Cortex of kidney (tissue), 1 donor: Measurements from ENCODE around the gene SLCO2A1.

Experiments used
- DNase-seq: peaks from one replicate; lab custom pipeline; 2025; lab: John Stamatoyannopoulos, UW

Gene SLCO2A1

GRCh38 chr3:133980550-133980949 is 49.2 kb downstream of the SLCO2A1 start:
- no peak for DNase-seq

- DNase-seq = no peak
Measured at GRCh38 chr3:133980035-133980434, 49.7 kb downstream of the SLCO2A1 start.

- DNase-seq = no peak
Measured at GRCh38 chr3:133979553-133979952, 50.2 kb downstream of the SLCO2A1 start.

- no peak for DNase-seq
Measured at GRCh38 chr3:133977568-133977967, 52.2 kb downstream of the SLCO2A1 start.

- DNase-seq = no peak
Measured at GRCh38 chr3:133973249-133973980, 56.3 kb downstream of the SLCO2A1 start.

GRCh38 chr3:133972156-133972555 is 57.6 kb downstream of the SLCO2A1 start:
- DNase-seq = no peak

GRCh38 chr3:133970916-133971315 is 58.8 kb downstream of the SLCO2A1 start:
- no peak for DNase-seq

GRCh38 chr3:133970339-133970738 is 59.4 kb downstream of the SLCO2A1 start:
- no peak for DNase-seq

- DNase-seq = no peak
Measured at GRCh38 chr3:133967992-133968892, 61.5 kb downstream of the SLCO2A1 start.

- DNase-seq = no peak
Measured at GRCh38 chr3:133966954-133967353, 62.8 kb downstream of the SLCO2A1 start.

GRCh38 chr3:133965906-133966305 is 63.8 kb downstream of the SLCO2A1 start:
- no peak for DNase-seq

GRCh38 chr3:133965013-133965570 is 64.6 kb downstream of the SLCO2A1 start:
- no peak for DNase-seq

GRCh38 chr3:133964547-133964946 is 65.2 kb downstream of the SLCO2A1 start:
- no peak for DNase-seq

- no peak for DNase-seq
Measured at GRCh38 chr3:133963657-133964396, 65.9 kb downstream of the SLCO2A1 start.

- no peak for DNase-seq
Measured at GRCh38 chr3:133962849-133963248, 66.9 kb downstream of the SLCO2A1 start.

- no peak for DNase-seq
Measured at GRCh38 chr3:133958071-133958805, 71.5 kb downstream of the SLCO2A1 start.

- DNase-seq = no peak
Measured at GRCh38 chr3:133956982-133957381, 72.7 kb downstream of the SLCO2A1 start.

GRCh38 chr3:133956353-133956752 is 73.4 kb downstream of the SLCO2A1 start:
- DNase-seq = no peak

- no peak for DNase-seq
Measured at GRCh38 chr3:133955892-133956291, 73.8 kb downstream of the SLCO2A1 start.

GRCh38 chr3:133954717-133955360 is 74.9 kb downstream of the SLCO2A1 start:
- DNase-seq = no peak

GRCh38 chr3:133953297-133953696 is 76.4 kb downstream of the SLCO2A1 start:
- no peak for DNase-seq
